Retinal pigment epithelial cell (primary cell): ENCODE data around the gene RNF166.

Source experiments
- DNase-seq: peaks from one replicate; pipeline ENCODE4 v3.0.0-alpha.2; 2010; ENCODE audit warnings: low read depth
- H3K4me3 ChIP-seq: 2 replicates; pipeline ENCODE4 v1.5.1; 2011; ENCODE audit warnings: mild to moderate bottlenecking, low read length, control low read depth, moderate library complexity
- CTCF ChIP-seq: conservative IDR thresholded peaks from 2 replicates; pipeline ENCODE4 v1.5.1; 2011; ENCODE audit warnings: low read depth, low read length, control low read depth, inconsistent platforms

The RNF166 gene

GRCh38 chr16:88665570-88665969, 40.6 kb downstream of the RNF166 start:
- no peak for TF ChIP-seq CTCF
- no peak for DNase-seq
- no peak overlapping the region for H3K4me3 ChIP-seq

DNA sequence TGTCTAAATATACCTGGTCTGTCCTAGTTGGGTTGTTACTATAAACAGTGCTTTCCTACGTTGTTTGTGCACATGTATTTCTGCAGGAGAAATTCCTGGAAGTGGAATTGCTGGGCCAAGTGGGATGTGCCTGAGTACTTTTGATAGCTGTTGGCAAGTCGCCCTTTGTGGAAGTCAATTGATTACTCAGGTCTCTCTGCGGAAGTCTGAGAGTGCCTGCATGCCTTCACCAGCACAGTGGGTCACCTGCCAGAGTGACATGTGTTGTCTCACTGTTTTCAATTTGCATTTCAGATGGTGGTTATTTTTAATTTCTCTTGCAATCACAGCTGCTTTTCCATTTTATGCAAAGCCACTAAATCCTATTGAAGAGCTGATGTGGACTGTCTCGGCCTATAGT, 41.1 kb downstream of the RNF166 start:
- no peak for DNase-seq
- no peak for TF ChIP-seq CTCF
- no peak overlapping the region for H3K4me3 ChIP-seq

DNA sequence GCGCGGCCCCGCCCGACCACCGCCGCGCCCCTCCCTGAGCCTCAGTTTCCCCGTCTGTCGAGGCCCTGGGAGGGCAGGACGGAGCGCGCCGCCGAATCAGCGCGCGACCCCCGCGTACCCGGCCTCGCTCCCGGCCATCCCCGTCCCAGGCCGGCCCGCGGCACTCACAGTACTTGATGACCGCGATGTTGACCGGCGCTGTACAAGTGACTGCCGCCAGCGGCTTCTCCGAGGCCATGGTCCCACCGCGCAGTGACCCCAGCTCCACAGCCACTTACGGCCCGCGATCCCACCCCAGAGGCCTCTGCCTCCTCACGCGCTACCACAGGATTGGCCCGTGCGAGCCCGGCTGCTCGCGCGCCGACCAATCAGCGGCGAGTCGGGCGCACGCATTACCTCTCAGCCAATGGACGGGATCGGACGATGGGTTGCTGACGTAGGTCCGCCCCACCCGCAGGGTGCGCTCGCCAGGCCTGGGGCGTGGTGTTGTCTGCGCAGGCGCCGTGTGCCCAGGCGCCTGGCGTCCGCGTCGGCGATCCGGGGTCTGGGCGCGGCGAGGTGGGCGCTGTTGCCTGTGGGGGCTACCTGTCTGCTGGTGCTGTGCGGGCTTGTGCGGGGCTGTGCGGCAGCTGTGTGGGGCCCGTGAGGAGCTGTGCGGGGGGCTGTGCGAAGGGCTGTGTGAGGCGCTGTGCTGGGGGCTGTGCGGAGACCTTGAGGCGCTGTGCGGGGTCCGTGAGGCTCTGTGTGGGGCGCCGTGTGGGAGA, 43.2 kb downstream of the RNF166 start, which contains the start of gene MVD:
Gene MVD (minus strand): TSS at position 249 of the 764 bp plus-strand sequence. CDS start 11 bp downstream, at position 238.
- no peak for TF ChIP-seq CTCF
- peak; percentile 94 for DNase-seq
- H3K4me3 ChIP-seq, result peak within 1 kb of the TSS; percentile 87

- no peak for TF ChIP-seq CTCF
- no peak for DNase-seq
- peak overlapping the region; percentile 87 for H3K4me3 ChIP-seq
Observed at GRCh38 chr16:88662222-88662842, 43.9 kb downstream of the RNF166 start.

DNA sequence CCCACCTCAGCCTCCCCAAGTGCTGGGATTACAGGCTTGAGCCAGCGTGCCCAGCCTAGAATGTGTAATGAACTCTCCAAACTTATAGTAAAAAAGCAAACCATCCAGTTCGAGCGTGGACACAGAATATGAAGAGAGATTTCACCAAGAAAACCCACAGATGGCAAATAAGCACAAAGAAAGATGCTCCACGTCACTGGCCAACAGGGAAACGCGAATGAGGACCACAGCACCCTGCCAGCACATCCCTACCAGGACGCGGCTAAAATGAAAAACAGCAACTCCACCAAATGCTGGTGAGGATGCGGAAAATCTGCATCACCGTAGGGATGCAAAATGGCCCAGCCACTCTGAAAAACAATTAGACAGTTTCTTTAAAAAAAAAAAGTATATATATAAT, 44.7 kb downstream of the RNF166 start:
- DNase-seq, result no peak
- peak overlapping the region; percentile 87 for H3K4me3 ChIP-seq
- TF ChIP-seq CTCF, result no peak

DNA sequence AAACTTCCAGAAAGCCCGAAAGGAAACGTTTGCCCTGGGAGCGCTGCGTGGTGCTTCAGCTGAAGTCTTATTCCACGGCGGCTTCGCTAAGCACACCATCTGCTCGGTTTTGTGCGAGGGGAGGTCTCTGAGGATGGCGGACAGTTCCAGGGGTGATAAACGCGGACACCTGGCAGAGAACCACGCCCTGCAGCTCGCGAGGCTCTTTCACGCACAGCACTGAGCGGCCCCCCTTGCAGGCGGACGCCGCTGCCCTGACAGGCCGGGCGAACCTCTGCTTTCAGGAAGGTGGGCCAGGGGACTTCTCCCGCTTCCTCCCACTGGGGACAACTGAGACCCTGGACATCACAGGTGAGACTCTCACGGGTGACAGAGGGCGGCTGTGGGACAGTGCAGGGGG, 47.0 kb downstream of the RNF166 start:
- no peak overlapping the region for H3K4me3 ChIP-seq
- TF ChIP-seq CTCF, result no peak
- DNase-seq, result no peak

DNA sequence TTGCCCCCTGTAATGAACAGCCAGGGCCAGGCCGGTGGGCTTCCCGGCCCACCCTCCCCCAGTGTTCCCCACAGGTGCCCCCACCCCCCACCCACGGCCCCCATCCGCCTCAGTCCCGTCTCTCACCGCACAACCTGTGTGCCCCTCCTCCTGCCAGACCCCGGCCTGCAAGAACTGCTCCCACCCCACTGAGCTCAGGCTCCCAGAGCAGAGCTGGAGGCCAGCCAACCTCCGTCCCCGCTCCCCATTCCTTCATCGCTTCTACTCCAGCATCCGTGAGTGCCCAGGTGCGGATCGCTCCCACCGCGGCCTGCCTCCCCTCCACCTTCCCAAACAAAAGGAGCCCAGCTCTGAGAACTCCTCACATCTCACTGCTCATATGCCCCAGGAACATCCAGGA, 47.5 kb downstream of the RNF166 start:
- DNase-seq, result no peak
- no peak overlapping the region for H3K4me3 ChIP-seq
- no peak for TF ChIP-seq CTCF
